Ishikawa (cell line): ENCODE data around the gene SERHL2.

ENCODE experiments used
- CEBPB ChIP-seq: IDR thresholded peaks from 2 replicates; pipeline ENCODE4 v1.6.1; 2012
- CREB1 ChIP-seq: IDR thresholded peaks from 2 replicates; pipeline ENCODE4 v1.6.1; 2012; ENCODE audit warnings: low read depth
- RAD21 ChIP-seq: IDR thresholded peaks from 2 replicates; pipeline ENCODE4 v1.6.1; 2012; ENCODE audit warnings: low read depth
- TCF12 ChIP-seq: IDR thresholded peaks from 2 replicates; pipeline ENCODE4 v1.6.1; 2012; ENCODE audit warnings: low read depth
- YY1 ChIP-seq: IDR thresholded peaks from 2 replicates; pipeline ENCODE4 v1.6.1; 2012; ENCODE audit warnings: low read depth
- TF ChIP-seq, protein P1 (sequence below): IDR thresholded peaks from 2 replicates; pipeline ENCODE4 v1.6.1; 2012

- TF ChIP-seq CREB1 (no peak), TCF12 (no peak), CEBPB (no peak), YY1 (no peak), RAD21 (no peak)
- TF ChIP-seq, protein P1, sequence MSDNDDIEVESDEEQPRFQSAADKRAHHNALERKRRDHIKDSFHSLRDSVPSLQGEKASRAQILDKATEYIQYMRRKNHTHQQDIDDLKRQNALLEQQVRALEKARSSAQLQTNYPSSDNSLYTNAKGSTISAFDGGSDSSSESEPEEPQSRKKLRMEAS = no peak
These were observed 24.0 kb downstream of the SERHL2 start for GRCh38 chr22:42577623-42578240.
